Hepatocyte (in vitro differentiated cells): Measurements from ENCODE around the gene MYO1D.

Experiments
- EZH2phosphoT487 ChIP-seq: fragments of 200-600 bp; sonication (generic); IDR thresholded peaks from one replicate; pipeline ENCODE4 v1.6.1; 2018; ENCODE audit warnings: antibody characterized with exemption, mild to moderate bottlenecking, low read depth, moderate library complexity; ENCODE audit not compliant: unreplicated experiment, severe bottlenecking
- TF ChIP-seq, protein P1 (sequence below): fragments of 200-600 bp; sonication (generic); IDR thresholded peaks from 2 replicates; pipeline ENCODE4 v1.5.1; 2016; ENCODE audit warnings: antibody characterized with exemption, mild to moderate bottlenecking; ENCODE audit not compliant: poor library complexity

DNA sequence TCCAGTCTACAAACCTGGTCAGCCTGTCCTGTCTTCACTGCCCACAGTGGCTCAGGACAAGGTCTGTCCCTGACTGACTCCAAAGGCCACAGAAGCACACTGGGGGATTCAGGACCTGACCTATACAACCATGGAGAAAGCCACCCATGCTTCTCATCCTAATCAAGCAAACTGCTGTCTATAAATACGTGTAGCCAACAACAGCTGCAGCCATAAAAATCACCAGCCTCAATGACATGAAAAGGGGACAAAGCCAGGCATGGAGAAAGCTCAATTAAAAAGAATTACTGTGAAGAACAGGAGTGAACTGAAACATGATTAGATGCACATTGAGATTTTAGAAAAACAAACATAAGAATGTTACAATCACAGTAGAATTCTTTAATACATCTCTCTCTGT lies 220.0 kb downstream of the MYO1D start:
- TF ChIP-seq, protein P1, sequence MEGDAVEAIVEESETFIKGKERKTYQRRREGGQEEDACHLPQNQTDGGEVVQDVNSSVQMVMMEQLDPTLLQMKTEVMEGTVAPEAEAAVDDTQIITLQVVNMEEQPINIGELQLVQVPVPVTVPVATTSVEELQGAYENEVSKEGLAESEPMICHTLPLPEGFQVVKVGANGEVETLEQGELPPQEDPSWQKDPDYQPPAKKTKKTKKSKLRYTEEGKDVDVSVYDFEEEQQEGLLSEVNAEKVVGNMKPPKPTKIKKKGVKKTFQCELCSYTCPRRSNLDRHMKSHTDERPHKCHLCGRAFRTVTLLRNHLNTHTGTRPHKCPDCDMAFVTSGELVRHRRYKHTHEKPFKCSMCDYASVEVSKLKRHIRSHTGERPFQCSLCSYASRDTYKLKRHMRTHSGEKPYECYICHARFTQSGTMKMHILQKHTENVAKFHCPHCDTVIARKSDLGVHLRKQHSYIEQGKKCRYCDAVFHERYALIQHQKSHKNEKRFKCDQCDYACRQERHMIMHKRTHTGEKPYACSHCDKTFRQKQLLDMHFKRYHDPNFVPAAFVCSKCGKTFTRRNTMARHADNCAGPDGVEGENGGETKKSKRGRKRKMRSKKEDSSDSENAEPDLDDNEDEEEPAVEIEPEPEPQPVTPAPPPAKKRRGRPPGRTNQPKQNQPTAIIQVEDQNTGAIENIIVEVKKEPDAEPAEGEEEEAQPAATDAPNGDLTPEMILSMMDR: no peak
- no peak for TF ChIP-seq EZH2phosphoT487
